HEK293 (cell line): ENCODE measurements around the gene IREB2.

Experiments used
- CTCF ChIA-PET: fragments of 350-600 bp; formaldehyde crosslinking; extraction: SDS; loops from one replicate; lab custom pipeline; 2021; ENCODE audit warnings: antibody characterized with exemption; lab: Yijun Ruan, JAX
- POLR2A ChIA-PET: fragments of 300-600 bp; formaldehyde crosslinking; extraction: SDS; loops from one replicate; lab custom pipeline; 2020; ENCODE audit warnings: antibody characterized with exemption, inconsistent platforms; lab: Yijun Ruan, JAX
- H3K27ac ChIP-seq: fragments of 200-500 bp; sonication (Bioruptor generic); 2 replicates; pipeline ENCODE4 v1.5.1; 2014; ENCODE audit warnings: low read depth, low read length, control low read depth, inconsistent platforms; ENCODE audit errors: extremely low read depth
- H3K36me3 ChIP-seq, 2 experiments: fragments of 200-500 bp in 1 of 2; sonication (Bioruptor generic) in 1 of 2; 1 replicate in 1 of 2; 2 replicates in 1 of 2; pipeline ENCODE4 v1.5.1; 2014 to 2017; ENCODE audit warnings: inconsistent platforms in 2 of 2, low read length in 2 of 2; ENCODE audit not compliant: control insufficient read depth in 2 of 2, insufficient read depth in 1 of 2
- H3K4me1 ChIP-seq: fragments of 200-500 bp; sonication (Bioruptor generic); 2 replicates; pipeline ENCODE4 v1.5.1; 2014; ENCODE audit warnings: mild to moderate bottlenecking, low read length, inconsistent platforms; ENCODE audit not compliant: control insufficient read depth, insufficient read depth
- H3K4me3 ChIP-seq: 2 replicates; pipeline ENCODE4 v1.5.1; 2011; ENCODE audit warnings: low read depth, mild to moderate bottlenecking, control low read depth, low read length, moderate library complexity
- H3K9me3 ChIP-seq: fragments of 200-500 bp; sonication (Bioruptor generic); 2 replicates; pipeline ENCODE4 v1.5.1; 2014; ENCODE audit warnings: low read depth, low read length, inconsistent platforms; ENCODE audit not compliant: control insufficient read depth, insufficient read depth
- BCL11A ChIP-seq: fragments of 450-650 bp; formaldehyde crosslinking; IDR thresholded peaks from 2 replicates; pipeline ENCODE4 v1.5.1; 2016; ENCODE audit warnings: low read depth, missing biosample characterization, missing genetic modification characterization
- CTCF ChIP-seq: fragments of 450-650 bp; formaldehyde crosslinking; IDR thresholded peaks from 2 replicates; pipeline ENCODE4 v1.5.1; 2016; ENCODE audit warnings: missing biosample characterization, missing genetic modification characterization
- GLI2 ChIP-seq: fragments of 450-650 bp; formaldehyde crosslinking; IDR thresholded peaks from 2 replicates; pipeline ENCODE4; 2017; ENCODE audit warnings: missing biosample characterization, missing genetic modification characterization, low read depth, borderline replicate concordance
- GLI4 ChIP-seq: fragments of 450-650 bp; formaldehyde crosslinking; IDR thresholded peaks from 2 replicates; pipeline ENCODE4 v1.5.1; 2016; ENCODE audit warnings: missing biosample characterization, missing genetic modification characterization
- KLF8 ChIP-seq: fragments of 450-650 bp; formaldehyde crosslinking; IDR thresholded peaks from 2 replicates; pipeline ENCODE4 v1.5.1; 2016; ENCODE audit warnings: missing biosample characterization, missing genetic modification characterization
- PRDM6 ChIP-seq: fragments of 450-650 bp; formaldehyde crosslinking; IDR thresholded peaks from 2 replicates; pipeline ENCODE4 v1.5.1; 2017; ENCODE audit warnings: missing biosample characterization, missing genetic modification characterization
- REST ChIP-seq: fragments of 450-650 bp; formaldehyde crosslinking; IDR thresholded peaks from 2 replicates; pipeline ENCODE4 v1.5.1; 2016; ENCODE audit warnings: missing biosample characterization, missing genetic modification characterization
- YY2 ChIP-seq: fragments of 450-650 bp; formaldehyde crosslinking; IDR thresholded peaks from 2 replicates; pipeline ENCODE4 v1.5.1; 2016; ENCODE audit warnings: missing biosample characterization, missing genetic modification characterization
- ZBTB48 ChIP-seq: fragments of 450-650 bp; formaldehyde crosslinking; IDR thresholded peaks from 2 replicates; pipeline ENCODE4 v1.5.1; 2016; ENCODE audit warnings: missing biosample characterization, missing genetic modification characterization
- ZFP41 ChIP-seq: fragments of 450-650 bp; formaldehyde crosslinking; IDR thresholded peaks from 2 replicates; pipeline ENCODE4 v1.5.1; 2016; ENCODE audit warnings: missing biosample characterization, missing genetic modification characterization, borderline replicate concordance
- ZNF155 ChIP-seq: fragments of 450-650 bp; formaldehyde crosslinking; IDR thresholded peaks from 2 replicates; pipeline ENCODE4 v1.5.1; 2016; ENCODE audit warnings: missing biosample characterization, missing genetic modification characterization
- ZNF302 ChIP-seq: fragments of 450-650 bp; formaldehyde crosslinking; IDR thresholded peaks from 2 replicates; pipeline ENCODE4 v1.5.1; 2016; ENCODE audit warnings: missing biosample characterization, missing genetic modification characterization, low read depth
- ZNF366 ChIP-seq: fragments of 450-650 bp; formaldehyde crosslinking; conservative IDR thresholded peaks from 2 replicates; pipeline ENCODE4 v1.5.1; 2016; ENCODE audit warnings: missing biosample characterization, missing genetic modification characterization
- ZNF555 ChIP-seq: fragments of 450-650 bp; formaldehyde crosslinking; conservative IDR thresholded peaks from 2 replicates; pipeline ENCODE4 v1.5.1; 2017; ENCODE audit warnings: missing biosample characterization, mild to moderate bottlenecking, missing genetic modification characterization, inconsistent platforms
- ZNF585B ChIP-seq: fragments of 450-650 bp; formaldehyde crosslinking; IDR thresholded peaks from 2 replicates; pipeline ENCODE4 v1.5.1; 2016; ENCODE audit warnings: missing biosample characterization, missing genetic modification characterization
- ZNF658 ChIP-seq: fragments of 450-650 bp; formaldehyde crosslinking; IDR thresholded peaks from 2 replicates; pipeline ENCODE4; 2016; ENCODE audit warnings: missing biosample characterization, missing genetic modification characterization
- ZNF777 ChIP-seq: fragments of 450-650 bp; formaldehyde crosslinking; IDR thresholded peaks from 2 replicates; pipeline ENCODE4 v1.5.1; 2017; ENCODE audit warnings: missing biosample characterization, missing genetic modification characterization, borderline replicate concordance

Gene IREB2

GRCh38 chr15:78461171-78461888 lies 23.3 kb downstream of the IREB2 start:
- peaks cover 43 to 48% of the 10 kb centered on the region in 2 experiments for H3K36me3 ChIP-seq
- POLR2A ChIA-PET = interaction anchor here (1.4 kb wide), 1 partner anchor 162 kb away, joined by 3 read pairs; the partner anchor contains the start of gene SKIC8
- H3K4me1 ChIP-seq = peaks cover 18% of the 10 kb centered on the region
- TF ChIP-seq PRDM6 (tag by site-specific recombination) (peak; percentile 8; the same call in 1 of the 2 replicates), ZNF585B (tag by site-specific recombination) (no peak)
- TF ChIP-seq, all 188 proteins: peak for 1
- Histone ChIP-seq H3K27ac (no peak overlapping the region), H3K9me3 (no peaks in the 10 kb centered on the region), H3K4me3 (no peak overlapping the region)
- CTCF ChIA-PET = interaction anchor here (0.6 to 1.8 kb wide), 8 partner anchors 13 to 558 kb away, joined by 3 to 6 read pairs (median 4); no protein-coding TSS in a partner anchor

- POLR2A ChIA-PET = interaction anchor here (0.6 kb wide), 1 partner anchor 328 kb away, joined by 3 read pairs; no protein-coding TSS in a partner anchor
- Histone ChIP-seq H3K9me3 (no peaks in the 10 kb centered on the region), H3K4me3 (no peak overlapping the region), H3K4me1 (no peaks in the 10 kb centered on the region), H3K36me3 (peaks cover 87 to 92% of the 10 kb centered on the region in 2 experiments), H3K27ac (no peak overlapping the region)
- no peak for TF ChIP-seq BCL11A
- TF ChIP-seq KLF8 = no peak
- TF ChIP-seq GLI4 (tag by site-specific recombination) = no peak
- no peak for TF ChIP-seq ZFP41 (tag by site-specific recombination)
- TF ChIP-seq CTCF = no peak
- no peak for TF ChIP-seq ZBTB48 (tag by site-specific recombination)
- no peak for TF ChIP-seq ZNF777 (tag by site-specific recombination)
- no peak for TF ChIP-seq ZNF155
- TF ChIP-seq GLI2 (tag by site-specific recombination) = no peak
- no peak for TF ChIP-seq ZNF366
- CTCF ChIA-PET = interaction anchor here (0.6 kb wide), 1 partner anchor 269 kb away, joined by 3 read pairs; no protein-coding TSS in a partner anchor
These were observed 31.0 kb downstream of the IREB2 start for GRCh38 chr15:78469031-78469430.

- ChIA-PET POLR2A (no interaction called here), CTCF (interaction anchor here (0.5 to 1.2 kb wide), 3 partner anchors 44 to 237 kb away, joined by 3 to 5 read pairs (median 3); no protein-coding TSS in a partner anchor)
- Histone ChIP-seq H3K36me3 (peaks cover 79 to 90% of the 10 kb centered on the region in 2 experiments), H3K4me1 (no peaks in the 10 kb centered on the region), H3K4me3 (no peak overlapping the region), H3K9me3 (no peaks in the 10 kb centered on the region), H3K27ac (no peak overlapping the region)
- TF ChIP-seq ZNF302 (tag by site-specific recombination) (no peak), ZNF658 (tag by site-specific recombination) (no peak), REST (no peak), YY2 (tag by site-specific recombination) (no peak), ZNF555 (no peak)
- TF ChIP-seq, all 188 proteins: peak for 0
These were observed 39.3 kb downstream of the IREB2 start for GRCh38 chr15:78477295-78477694.
